ENCODE results near the gene TUBB3. TPM values are rescaled to one million over a fixed set of nuclear protein-coding genes. Genes with fewer than 3 reads are reported as not detected.
A peak's percentile ranks its signal among the peaks of the same experiment; 100 is the strongest.

TUBB3 gene
- total and polyA plus RNA-seq, 9 of the 15 experiments (the other 6 are each of a cell fraction or from before 2014, with no cell fraction given): 0.18 to 12.5 (median 5.0) TPM

GRCh38 chr16:89922477-89922883 lies 662 bp upstream of the TUBB3 start:
- Histone ChIP-seq H3K4me2 (ENCODE audit: insufficient read depth, low read length) (peak overlapping the region; percentile 96), H3K4me3 (peak overlapping the region; percentile 69), H3K4me1 (replicated peaks in 1 of 2; ENCODE audit: control insufficient read depth in 2 of 2, insufficient read depth in 2 of 2, low read length in 2 of 2) (peaks cover 36 to 92% of the 10 kb centered on the region in 2 experiments), H3K9me3 (replicated peaks; ENCODE audit: control insufficient read depth, insufficient read depth, low read depth, low read length) (no peaks in the 10 kb centered on the region), H3K27ac (ENCODE audit: extremely low read depth, low read depth, low read length) (peak overlapping the region; percentile 92), H3K36me3 (ENCODE audit: control insufficient read depth, insufficient read depth, low read length) (no peaks in the 10 kb centered on the region), H3K27me3 (ENCODE audit: control insufficient read depth in 2 of 2, insufficient read depth in 2 of 2, low read length in 2 of 2) (no peaks in the 10 kb centered on the region), H3K79me2 (ENCODE audit: control insufficient read depth, insufficient read depth, low read length) (no peaks in the 10 kb centered on the region; the same call in 2 of the 3 replicates), H4K20me1 (replicated peaks; ENCODE audit: control insufficient read depth, insufficient read depth, low read length) (0 out of 2 replicates have a peak, but pooled peaks cover 12% of the 10 kb centered on the region), H3K9me1 (ENCODE audit: control insufficient read depth, insufficient read depth, low read length) (no peaks in the 10 kb centered on the region), H2AFZ (ENCODE audit: low read depth, low read length) (peak overlapping the region; percentile 82), H3K9ac (ENCODE audit: insufficient read depth in 1 of 2, low read depth in 2 of 2, low read length in 2 of 2) (peak overlapping the region; percentile 90 to 94)
- BruUV-seq (replicated peaks): no TSS peak
- FAIRE-seq: no peak
- peak; percentile 53 to 94 (median 68) for DNase-seq (ENCODE audit: extremely low read depth in 1 of 4, low spot score in 3 of 4)
- in situ Hi-C loops (cut with MboI): no loop called here
- CTCF ChIA-PET (ENCODE audit: low intra/inter-chr PET ratio): no interaction called here
- POLR2A ChIA-PET: interaction anchor here (0.6 to 2.9 kb wide), 12 partner anchors 11 to 680 kb away, joined by 3 to 19 read pairs (median 4); partner anchors contain the start of gene TCF25
- peak; percentile 47 for ATAC-seq
- WGBS (ENCODE audit: insufficient coverage, low coverage, missing lambda C conversion rate): 2% methylated on average over 10 of the region's 31 CpGs
- intact Hi-C loops (cut with micrococcal nuclease): loop anchor here (5.0 to 10.0 kb wide), 2 partner anchors 52 to 105 kb away; partner anchors contain the start of gene FANCA
- 0 out of 2 replicates have a peak, but pooled peaks have one; percentile 5 for TF ChIP-seq SREBF2 (CRISPR knock-in tag; IDR thresholded peaks at IDR 0.05)
- peak; percentile 15; the same call in 1 of the 2 replicates for TF ChIP-seq PRMT5 (CRISPR knock-in tag; IDR thresholded peaks at IDR 0.05)
- peak; percentile 91 for TF ChIP-seq JUND (IDR thresholded peaks at IDR 0.05; ENCODE audit: borderline replicate concordance, low read depth, low read length)
- peak; percentile 32; the same call in 1 of the 3 replicates for TF ChIP-seq JUND (tag; IDR thresholded peaks at IDR 0.05; ENCODE audit: borderline replicate concordance, low read depth, low read length)
- peak; percentile 34; the same call in 1 of the 2 replicates for TF ChIP-seq TFAP4 (CRISPR knock-in tag; IDR thresholded peaks at IDR 0.05; ENCODE audit: borderline replicate concordance)
- TF ChIP-seq ZBTB7A (IDR thresholded peaks at IDR 0.05; ENCODE audit: borderline replicate concordance, control insufficient read depth, low read depth, low read length): peak; percentile 78
- TF ChIP-seq FOSL1 (tag; conservative IDR thresholded peaks at IDR 0.05): peak; percentile 81
- TF ChIP-seq RNF2 (IDR thresholded peaks at IDR 0.05): peak; percentile 71; the same call in 1 of the 2 replicates
- peak in 1 of 2 experiments; percentile 7; a peak in 1 of 4 replicates for TF ChIP-seq UBTF (IDR thresholded peaks at IDR 0.05; ENCODE audit: borderline replicate concordance in 1 of 2, low read depth in 2 of 2, low read length in 2 of 2)
- TF ChIP-seq CREB1 (IDR thresholded peaks at IDR 0.05): no peak
- peak; percentile 33; the same call in 1 of the 2 replicates for TF ChIP-seq CREB1 (CRISPR knock-in tag; IDR thresholded peaks at IDR 0.05)
- TF ChIP-seq SP1 (CRISPR knock-in tag; IDR thresholded peaks at IDR 0.05): peak; percentile 58; the same call in 1 of the 2 replicates
- TF ChIP-seq GTF2F1 (IDR thresholded peaks at IDR 0.05; ENCODE audit: low read depth, low read length): no peak
- TF ChIP-seq LEF1 (IDR thresholded peaks at IDR 0.05): peak; percentile 51; the same call in 1 of the 2 replicates
- TF ChIP-seq LCOR (CRISPR knock-in tag; IDR thresholded peaks at IDR 0.05): 0 out of 2 replicates have a peak, but pooled peaks have one; percentile 19

Data from K562 (cell line).